ENCODE measurements around the gene PRKG1.

The PRKG1 gene

GRCh38 chr10:51708609-51709008, 634.3 kb downstream of the PRKG1 start:
- Histone ChIP-seq H3K4me3 (replicated peaks; ENCODE audit: insufficient read depth, low read length) (no peak overlapping the region), H3K27ac (replicated peaks) (no peak overlapping the region), H3K27me3 (ENCODE audit: insufficient read depth, poor library complexity, severe bottlenecking) (no peaks in the 10 kb centered on the region)
- DNase-seq (ENCODE audit: low read depth in 1 of 2, low spot score in 1 of 2), result no peak
- no peak for TF ChIP-seq POLR2AphosphoS5 (IDR thresholded peaks at IDR 0.05; ENCODE audit: low read depth)
- TF ChIP-seq GABPA (IDR thresholded peaks at IDR 0.05; ENCODE audit: low read depth), result no peak
- TF ChIP-seq, protein P1, sequence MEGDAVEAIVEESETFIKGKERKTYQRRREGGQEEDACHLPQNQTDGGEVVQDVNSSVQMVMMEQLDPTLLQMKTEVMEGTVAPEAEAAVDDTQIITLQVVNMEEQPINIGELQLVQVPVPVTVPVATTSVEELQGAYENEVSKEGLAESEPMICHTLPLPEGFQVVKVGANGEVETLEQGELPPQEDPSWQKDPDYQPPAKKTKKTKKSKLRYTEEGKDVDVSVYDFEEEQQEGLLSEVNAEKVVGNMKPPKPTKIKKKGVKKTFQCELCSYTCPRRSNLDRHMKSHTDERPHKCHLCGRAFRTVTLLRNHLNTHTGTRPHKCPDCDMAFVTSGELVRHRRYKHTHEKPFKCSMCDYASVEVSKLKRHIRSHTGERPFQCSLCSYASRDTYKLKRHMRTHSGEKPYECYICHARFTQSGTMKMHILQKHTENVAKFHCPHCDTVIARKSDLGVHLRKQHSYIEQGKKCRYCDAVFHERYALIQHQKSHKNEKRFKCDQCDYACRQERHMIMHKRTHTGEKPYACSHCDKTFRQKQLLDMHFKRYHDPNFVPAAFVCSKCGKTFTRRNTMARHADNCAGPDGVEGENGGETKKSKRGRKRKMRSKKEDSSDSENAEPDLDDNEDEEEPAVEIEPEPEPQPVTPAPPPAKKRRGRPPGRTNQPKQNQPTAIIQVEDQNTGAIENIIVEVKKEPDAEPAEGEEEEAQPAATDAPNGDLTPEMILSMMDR (IDR thresholded peaks at IDR 0.05; ENCODE audit: insufficient read depth, low read length), result no peak
- TF ChIP-seq, protein P2, sequence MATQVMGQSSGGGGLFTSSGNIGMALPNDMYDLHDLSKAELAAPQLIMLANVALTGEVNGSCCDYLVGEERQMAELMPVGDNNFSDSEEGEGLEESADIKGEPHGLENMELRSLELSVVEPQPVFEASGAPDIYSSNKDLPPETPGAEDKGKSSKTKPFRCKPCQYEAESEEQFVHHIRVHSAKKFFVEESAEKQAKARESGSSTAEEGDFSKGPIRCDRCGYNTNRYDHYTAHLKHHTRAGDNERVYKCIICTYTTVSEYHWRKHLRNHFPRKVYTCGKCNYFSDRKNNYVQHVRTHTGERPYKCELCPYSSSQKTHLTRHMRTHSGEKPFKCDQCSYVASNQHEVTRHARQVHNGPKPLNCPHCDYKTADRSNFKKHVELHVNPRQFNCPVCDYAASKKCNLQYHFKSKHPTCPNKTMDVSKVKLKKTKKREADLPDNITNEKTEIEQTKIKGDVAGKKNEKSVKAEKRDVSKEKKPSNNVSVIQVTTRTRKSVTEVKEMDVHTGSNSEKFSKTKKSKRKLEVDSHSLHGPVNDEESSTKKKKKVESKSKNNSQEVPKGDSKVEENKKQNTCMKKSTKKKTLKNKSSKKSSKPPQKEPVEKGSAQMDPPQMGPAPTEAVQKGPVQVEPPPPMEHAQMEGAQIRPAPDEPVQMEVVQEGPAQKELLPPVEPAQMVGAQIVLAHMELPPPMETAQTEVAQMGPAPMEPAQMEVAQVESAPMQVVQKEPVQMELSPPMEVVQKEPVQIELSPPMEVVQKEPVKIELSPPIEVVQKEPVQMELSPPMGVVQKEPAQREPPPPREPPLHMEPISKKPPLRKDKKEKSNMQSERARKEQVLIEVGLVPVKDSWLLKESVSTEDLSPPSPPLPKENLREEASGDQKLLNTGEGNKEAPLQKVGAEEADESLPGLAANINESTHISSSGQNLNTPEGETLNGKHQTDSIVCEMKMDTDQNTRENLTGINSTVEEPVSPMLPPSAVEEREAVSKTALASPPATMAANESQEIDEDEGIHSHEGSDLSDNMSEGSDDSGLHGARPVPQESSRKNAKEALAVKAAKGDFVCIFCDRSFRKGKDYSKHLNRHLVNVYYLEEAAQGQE (IDR thresholded peaks at IDR 0.05; ENCODE audit: insufficient replicate concordance, low read depth), result no peak
- no peak for TF ChIP-seq SPI1 (IDR thresholded peaks at IDR 0.05; ENCODE audit: borderline replicate concordance, low read depth)

DNA sequence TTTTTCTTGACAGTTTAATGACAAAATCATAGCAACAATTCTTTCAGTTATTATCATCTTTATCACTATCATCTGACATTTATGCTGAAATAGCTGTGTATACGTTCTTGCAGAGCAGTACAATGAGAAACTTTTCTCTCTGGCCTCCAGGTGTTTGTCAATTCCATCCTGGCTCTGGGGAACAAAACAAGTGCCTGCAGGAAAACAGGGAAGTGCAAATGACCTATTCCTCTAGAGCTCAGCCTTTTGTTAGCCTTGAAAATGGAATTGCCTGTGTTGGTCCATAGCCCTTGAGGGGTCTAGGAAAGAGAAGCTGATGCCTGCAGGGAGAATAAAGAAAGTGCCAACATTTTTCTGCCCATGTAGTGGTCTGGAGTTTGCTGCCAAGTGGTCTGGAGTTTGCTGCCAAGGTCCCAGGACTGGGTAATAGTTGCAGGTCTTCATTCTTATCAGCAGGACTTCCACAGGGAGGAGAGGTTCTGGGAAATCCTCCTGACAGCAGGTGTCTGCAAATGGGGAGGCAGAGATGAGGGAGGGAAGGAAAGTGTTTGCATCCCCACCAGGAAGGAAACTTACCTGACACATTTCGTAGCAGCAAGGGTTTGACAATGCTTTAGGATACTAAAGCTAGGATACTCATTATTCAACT, 635.2 kb downstream of the PRKG1 start:
- H3K27me3 ChIP-seq (ENCODE audit: insufficient read depth, poor library complexity, severe bottlenecking), result no peaks in the 10 kb centered on the region
- no peak for DNase-seq (ENCODE audit: low read depth in 1 of 2, low spot score in 1 of 2)
- H3K27ac ChIP-seq (replicated peaks), result no peak overlapping the region
- TF ChIP-seq, protein P1 (IDR thresholded peaks at IDR 0.05; ENCODE audit: insufficient read depth, low read length), result no peak
- TF ChIP-seq SPI1 (IDR thresholded peaks at IDR 0.05; ENCODE audit: borderline replicate concordance, low read depth) (no peak), GABPA (IDR thresholded peaks at IDR 0.05; ENCODE audit: low read depth) (no peak), POLR2AphosphoS5 (IDR thresholded peaks at IDR 0.05; ENCODE audit: low read depth) (no peak)
- TF ChIP-seq, protein P2 (IDR thresholded peaks at IDR 0.05; ENCODE audit: insufficient replicate concordance, low read depth), result no peak
- no peak overlapping the region for H3K4me3 ChIP-seq (replicated peaks; ENCODE audit: insufficient read depth, low read length)

DNA sequence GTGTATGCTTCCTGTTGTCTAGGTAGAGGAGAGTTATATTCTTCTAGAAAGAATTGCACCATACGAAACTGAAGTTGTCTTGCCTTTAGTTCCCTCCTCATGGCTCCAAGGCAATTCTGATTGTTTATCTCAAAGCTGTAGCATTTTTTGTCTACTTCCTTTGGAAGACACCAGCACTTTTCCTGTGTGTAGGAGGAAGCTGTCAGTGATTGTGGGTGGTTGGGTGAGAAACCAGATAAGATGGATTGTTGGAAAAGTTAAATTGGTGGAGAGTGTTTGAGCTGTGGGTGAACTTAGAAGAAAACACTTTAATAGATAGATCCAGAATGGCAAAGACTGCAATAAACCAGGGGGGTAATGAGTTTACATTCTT, 637.2 kb downstream of the PRKG1 start:
- no peak overlapping the region for H3K27ac ChIP-seq (replicated peaks)
- no peak for DNase-seq (ENCODE audit: low read depth in 1 of 2, low spot score in 1 of 2)
- no peak for TF ChIP-seq SPI1 (IDR thresholded peaks at IDR 0.05; ENCODE audit: borderline replicate concordance, low read depth)
- no peak for TF ChIP-seq POLR2AphosphoS5 (IDR thresholded peaks at IDR 0.05; ENCODE audit: low read depth)
- no peak for TF ChIP-seq GABPA (IDR thresholded peaks at IDR 0.05; ENCODE audit: low read depth)
- TF ChIP-seq, protein P1 (IDR thresholded peaks at IDR 0.05; ENCODE audit: insufficient read depth, low read length), result no peak
- TF ChIP-seq, protein P2 (IDR thresholded peaks at IDR 0.05; ENCODE audit: insufficient replicate concordance, low read depth), result no peak
- H3K4me3 ChIP-seq (replicated peaks; ENCODE audit: insufficient read depth, low read length), result no peak overlapping the region
- H3K27me3 ChIP-seq (ENCODE audit: insufficient read depth, poor library complexity, severe bottlenecking), result no peaks in the 10 kb centered on the region

Data from HL-60 (cell line).